HG03159 (cell line): ENCODE data around the gene TMOD1.

Source experiments
- ATAC-seq: cut with Tn5 transposase; IDR thresholded peaks from one replicate; pipeline ENCODE4 v1.9.1; 2021; ENCODE audit warnings: mild to moderate bottlenecking, moderate library complexity; ENCODE audit not compliant: unreplicated experiment

The TMOD1 gene

GRCh38 chr9:97515662-97516061, 14.2 kb downstream of the TMOD1 start:
- no peak for ATAC-seq

- no peak for ATAC-seq
These were observed 14.6 kb downstream of the TMOD1 start for GRCh38 chr9:97516111-97516510.

DNA sequence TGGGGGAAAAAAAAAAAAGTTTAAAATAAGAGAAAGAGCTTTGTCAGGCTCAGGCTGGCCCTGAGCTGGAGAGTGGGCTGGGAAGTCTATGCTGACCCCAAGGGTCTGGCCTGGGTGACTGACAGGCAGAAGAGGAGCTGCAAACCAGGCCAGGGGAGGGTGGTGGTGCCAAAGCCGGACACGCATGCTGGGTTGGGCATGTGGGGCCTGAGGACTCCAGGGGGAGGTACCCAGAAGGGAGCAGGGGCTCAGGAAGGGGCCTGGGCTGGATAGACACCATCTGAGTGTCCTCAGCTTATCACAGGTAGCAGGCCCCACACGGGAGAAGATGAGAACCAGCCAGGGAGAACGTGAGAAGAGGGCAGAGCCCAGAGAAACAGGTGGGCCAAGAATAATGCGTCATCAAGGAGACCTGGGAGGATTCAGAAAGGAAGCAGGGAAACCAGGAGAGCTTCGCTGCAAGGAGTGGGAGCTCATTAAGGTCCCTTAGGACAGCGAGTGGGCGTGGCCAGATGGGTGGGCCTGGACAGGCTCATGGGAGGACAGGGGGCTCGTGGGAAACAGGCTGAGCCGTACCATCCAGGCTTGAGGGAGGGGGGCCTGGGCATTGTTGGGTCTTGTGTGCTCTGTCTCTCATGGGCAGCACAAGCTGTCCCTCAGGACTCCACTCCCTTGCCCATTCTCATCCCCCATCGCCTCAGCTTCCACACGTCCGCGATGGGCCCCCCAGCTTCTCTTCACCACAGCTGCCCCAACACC, 16.0 kb downstream of the TMOD1 start:
- ATAC-seq = no peak

- no peak for ATAC-seq
These were observed 16.9 kb downstream of the TMOD1 start for GRCh38 chr9:97518166-97518908.

- ATAC-seq = no peak
These were observed 17.4 kb downstream of the TMOD1 start for GRCh38 chr9:97518909-97519307.

DNA sequence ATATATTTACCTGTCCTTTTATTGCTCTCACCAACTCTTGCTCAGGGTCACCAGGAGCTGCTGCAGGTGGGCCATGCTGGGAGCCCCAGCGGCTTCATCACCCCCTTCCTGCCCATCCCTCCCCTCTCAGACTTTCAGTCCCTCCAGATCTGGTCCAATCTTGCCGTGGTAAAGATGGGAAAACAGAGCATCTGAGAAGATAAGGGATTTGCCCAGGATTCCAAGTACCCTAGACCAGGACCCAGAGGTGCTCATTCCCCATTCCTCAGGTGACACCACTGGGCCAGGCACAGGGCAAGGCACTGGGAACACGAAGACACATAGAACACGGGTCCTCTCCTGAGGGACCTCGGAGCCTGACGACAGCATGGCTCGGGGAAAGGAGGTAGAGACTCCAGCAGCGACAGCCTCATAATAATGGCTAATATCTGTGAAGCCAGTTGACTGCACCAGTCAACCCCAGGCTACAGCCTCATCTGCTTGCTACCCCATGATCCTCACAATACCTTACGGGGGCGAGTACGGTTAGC, 18.0 kb downstream of the TMOD1 start:
- ATAC-seq = no peak

- no peak for ATAC-seq
These were observed 20.3 kb downstream of the TMOD1 start for GRCh38 chr9:97521576-97522333.

- no peak for ATAC-seq
These were observed 23.0 kb downstream of the TMOD1 start for GRCh38 chr9:97524424-97524823.

- no peak for ATAC-seq
These were observed 24.0 kb downstream of the TMOD1 start for GRCh38 chr9:97525451-97525850.

GRCh38 chr9:97526895-97527575, 25.6 kb downstream of the TMOD1 start:
- no peak for ATAC-seq

DNA sequence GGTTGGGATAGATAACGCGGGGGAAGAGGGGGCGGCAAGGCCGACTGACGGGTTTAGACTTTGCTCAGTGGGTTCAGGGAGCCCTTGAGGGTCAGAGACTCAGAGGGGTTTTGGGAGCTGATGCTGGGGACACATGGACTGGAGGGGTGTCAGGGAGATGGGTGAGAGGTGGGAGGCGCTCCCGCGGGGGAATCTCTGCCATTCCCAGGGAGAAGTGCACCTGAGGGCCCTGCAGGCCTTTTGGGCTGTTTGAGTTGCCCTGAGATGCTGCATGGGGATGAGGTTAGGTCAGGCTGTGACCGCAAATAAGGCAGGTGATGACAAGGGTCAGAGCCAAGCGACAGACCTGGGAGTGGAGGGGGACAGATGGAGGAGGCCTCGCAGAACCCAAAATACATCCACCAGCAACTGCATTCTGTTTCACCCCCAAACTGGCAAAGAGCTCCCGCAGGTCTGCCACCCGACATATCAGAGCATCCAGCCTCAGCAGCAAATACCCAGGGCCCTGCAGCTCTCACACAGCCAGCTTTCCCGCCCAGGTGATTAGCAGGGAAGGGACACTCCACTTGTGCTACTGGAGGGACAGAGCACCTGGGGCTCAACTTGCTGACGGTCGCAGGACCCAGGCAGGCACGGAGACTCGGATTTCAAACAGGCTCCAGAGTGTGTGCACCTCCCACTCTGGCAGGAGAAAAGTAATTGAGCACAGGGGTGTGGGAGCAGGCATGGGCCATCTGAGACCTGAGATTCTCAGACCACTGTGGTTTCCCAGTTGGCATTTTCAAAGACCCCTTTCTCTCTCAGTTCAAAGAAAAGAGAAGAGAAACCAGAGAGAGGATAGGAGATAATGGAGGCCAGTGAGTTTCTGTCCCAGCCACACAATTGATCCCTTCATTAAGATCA, 26.4 kb downstream of the TMOD1 start:
- ATAC-seq = no peak

DNA sequence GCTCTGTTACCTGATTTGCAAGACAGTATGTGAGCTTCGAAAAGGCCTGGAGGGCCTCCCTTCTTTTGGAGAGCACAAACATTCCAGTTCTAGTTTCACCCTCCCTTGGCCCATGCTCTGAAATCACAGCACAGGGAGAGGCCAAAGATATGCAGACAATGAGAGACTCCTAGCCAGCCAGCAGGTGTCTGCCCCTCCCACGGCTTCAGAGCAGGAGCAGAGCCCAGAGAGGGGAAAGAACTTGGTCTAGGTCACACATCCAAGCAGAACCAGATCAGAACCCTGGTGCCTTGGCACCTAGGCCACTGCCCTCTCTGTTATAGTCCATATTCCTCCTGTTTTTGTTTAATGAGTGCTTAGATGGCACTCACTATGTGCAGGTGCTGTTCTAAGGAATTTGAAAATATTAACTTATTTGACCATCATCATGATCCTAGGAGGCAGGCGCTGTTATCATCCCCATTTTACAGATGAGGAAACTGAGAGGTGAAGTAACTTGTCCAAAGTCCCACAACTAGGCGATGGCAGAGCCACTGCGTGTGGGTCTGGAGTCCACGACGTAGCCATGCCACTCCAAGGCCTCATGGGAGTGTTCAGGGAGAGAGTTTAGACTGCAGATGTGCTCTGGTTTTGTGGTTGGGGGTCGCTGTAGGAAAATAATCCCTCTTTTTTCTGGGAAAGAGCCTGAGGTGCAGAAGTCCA, 27.2 kb downstream of the TMOD1 start:
- no peak for ATAC-seq

DNA sequence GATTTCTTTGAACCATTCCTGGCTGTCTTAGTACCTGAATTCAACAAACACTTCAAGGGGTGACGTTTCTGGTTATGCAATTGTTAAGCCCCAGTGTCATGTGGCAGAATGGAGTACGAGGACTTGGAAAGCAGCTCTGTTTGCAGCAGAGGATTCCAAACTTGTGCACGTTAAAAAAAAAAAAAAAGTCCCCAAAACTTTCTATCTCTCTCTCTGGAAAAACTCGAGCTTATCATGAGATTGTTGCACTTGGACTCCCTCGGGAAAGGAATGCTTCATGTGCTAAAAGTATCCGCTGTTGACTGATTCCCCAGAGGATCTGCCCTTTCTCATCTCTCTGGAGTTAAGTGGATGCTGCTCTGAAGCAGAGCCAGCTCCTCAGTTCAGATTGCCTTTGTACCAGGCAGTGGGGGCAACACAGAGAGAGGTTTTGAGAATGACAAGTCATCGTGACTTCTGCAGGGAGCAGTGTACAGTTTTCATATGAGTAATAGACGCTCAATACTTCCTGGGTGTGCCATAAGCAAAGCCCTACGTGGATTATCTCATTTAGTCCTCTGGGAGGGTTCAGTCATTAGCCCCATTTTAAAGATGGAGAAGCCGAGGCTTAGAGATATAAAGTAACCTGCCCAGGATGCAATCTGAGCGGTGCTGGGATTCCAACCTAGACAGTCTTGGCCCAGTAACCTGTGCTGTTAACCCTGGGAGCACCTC, 28.1 kb downstream of the TMOD1 start:
- ATAC-seq = peak; percentile 67

GRCh38 chr9:97531888-97532376, 30.5 kb downstream of the TMOD1 start:
- ATAC-seq = no peak

GRCh38 chr9:97534185-97534584, 32.7 kb downstream of the TMOD1 start:
- no peak for ATAC-seq

GRCh38 chr9:97534961-97535594, 33.6 kb downstream of the TMOD1 start:
- no peak for ATAC-seq

DNA sequence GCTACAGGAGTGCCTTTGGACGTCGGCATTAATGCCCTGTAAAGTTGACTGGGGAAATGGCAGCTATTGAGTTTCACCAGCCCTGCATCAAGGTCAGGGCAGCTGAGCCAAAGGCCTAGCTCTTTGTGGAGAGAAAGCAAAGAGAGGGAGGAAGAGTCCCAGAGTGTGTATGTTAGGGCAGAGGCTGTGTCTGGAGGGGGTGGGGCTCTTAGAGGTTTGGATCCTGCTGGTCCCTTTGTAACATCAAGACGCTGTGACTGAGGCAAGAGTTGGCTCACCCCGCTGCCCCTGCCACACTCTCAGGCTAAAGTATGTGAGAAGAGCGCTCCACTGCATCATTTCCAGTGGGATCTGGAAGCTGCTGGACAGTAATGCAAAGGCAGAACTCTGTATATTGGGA, 34.3 kb downstream of the TMOD1 start:
- ATAC-seq = no peak

- no peak for ATAC-seq
These were observed 35.0 kb downstream of the TMOD1 start for GRCh38 chr9:97536480-97536879.
